ENCODE measurements around the gene PLET1. TPM values are rescaled to one million over a fixed set of nuclear protein-coding genes. Genes with fewer than 3 reads are reported as not detected.

The PLET1 gene
- total and polyA plus RNA-seq, 9 of the 15 experiments (the other 6 are each of a cell fraction or from before 2014, with no cell fraction given), result not detected

DNA sequence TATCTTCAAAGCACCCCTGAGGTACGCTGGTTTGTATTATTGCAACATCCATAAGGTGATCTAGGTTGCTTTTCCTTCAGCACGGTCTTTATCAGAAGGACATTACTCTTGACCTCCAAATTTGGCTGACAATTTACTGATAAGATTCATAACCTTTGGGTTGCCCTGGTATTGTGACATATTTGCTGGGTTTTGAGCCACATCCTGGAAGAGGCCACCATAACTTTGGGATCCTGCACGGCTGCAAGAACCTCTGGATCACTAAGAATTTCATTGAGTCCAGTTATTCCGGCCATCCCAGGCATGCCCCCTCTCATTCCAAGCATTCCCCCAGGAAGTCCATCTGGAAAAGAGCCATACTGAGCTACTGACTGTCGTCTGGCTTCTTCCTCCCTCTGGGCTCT, 6.5 kb upstream of the PLET1 start:
- in situ Hi-C loops (cut with MboI) (no loop called here), intact Hi-C loops (cut with micrococcal nuclease) (no loop called here)
- no peaks in the 10 kb centered on the region; a peak in 1 of 5 replicates for H3K27me3 ChIP-seq (ENCODE audit: control insufficient read depth in 2 of 2, insufficient read depth in 2 of 2, low read length in 2 of 2)
- no peak for FAIRE-seq
- ATAC-seq, result no peak
- WGBS (ENCODE audit: insufficient coverage, low coverage, missing lambda C conversion rate), result 6% methylated on average over 5 of the region's 5 CpGs
- H3K36me3 ChIP-seq (ENCODE audit: control insufficient read depth, insufficient read depth, low read length), result no peaks in the 10 kb centered on the region
- H3K9me1 ChIP-seq (ENCODE audit: control insufficient read depth, insufficient read depth, low read length), result no peaks in the 10 kb centered on the region
- POLR2A ChIA-PET, result interaction anchor here (1.7 kb wide), 1 partner anchor 9 kb away, joined by 4 read pairs; no protein-coding TSS in a partner anchor
- CTCF ChIA-PET (ENCODE audit: low intra/inter-chr PET ratio), result no interaction called here
- no peak overlapping the region for H3K27ac ChIP-seq (ENCODE audit: extremely low read depth, low read depth, low read length)
- TF ChIP-seq MYBL2 (IDR thresholded peaks at IDR 0.05; ENCODE audit: low read depth) (no peak), MYBL2 (CRISPR knock-in tag; IDR thresholded peaks at IDR 0.05; ENCODE audit: borderline replicate concordance) (no peak), ESRRA (IDR thresholded peaks at IDR 0.05; ENCODE audit: borderline replicate concordance, low read depth) (peak; percentile 54; the same call in 1 of the 2 replicates), RBM25 (IDR thresholded peaks at IDR 0.05; ENCODE audit: low read depth, low read length, severe bottlenecking) (no peak), ZNF24 (IDR thresholded peaks at IDR 0.05) (no peak), TEAD4 (IDR thresholded peaks at IDR 0.05; ENCODE audit: low read length) (no peak), TEAD4 (CRISPR knock-in tag; IDR thresholded peaks at IDR 0.05; ENCODE audit: borderline replicate concordance) (no peak), NR2C1 (IDR thresholded peaks at IDR 0.05) (no peak), NR2C1 (tag; IDR thresholded peaks at IDR 0.05) (peak; percentile 28; the same call in 1 of the 2 replicates), ZNF561 (CRISPR knock-in tag; conservative IDR thresholded peaks at IDR 0.05) (no peak), COPS2 (conservative IDR thresholded peaks at IDR 0.05) (no peak), CEBPB (tag; IDR thresholded peaks at IDR 0.05) (peak; percentile 89), CEBPG (CRISPR knock-in tag; IDR thresholded peaks at IDR 0.05) (no peak), CEBPG (tag; conservative IDR thresholded peaks at IDR 0.05 in 1 of 2, IDR thresholded peaks at IDR 0.05 in 1 of 2) (peak; percentile 75 to 81), GATA2 (CRISPR knock-in tag; IDR thresholded peaks at IDR 0.05) (no peak), MIER1 (IDR thresholded peaks at IDR 0.05; ENCODE audit: low read depth) (no peak), BCL6 (CRISPR knock-in tag; IDR thresholded peaks at IDR 0.05) (no peak), MEIS2 (IDR thresholded peaks at IDR 0.05; ENCODE audit: partially characterized antibody) (peak; percentile 44), PHTF2 (CRISPR knock-in tag; IDR thresholded peaks at IDR 0.05) (no peak)
- TF ChIP-seq, protein P1, sequence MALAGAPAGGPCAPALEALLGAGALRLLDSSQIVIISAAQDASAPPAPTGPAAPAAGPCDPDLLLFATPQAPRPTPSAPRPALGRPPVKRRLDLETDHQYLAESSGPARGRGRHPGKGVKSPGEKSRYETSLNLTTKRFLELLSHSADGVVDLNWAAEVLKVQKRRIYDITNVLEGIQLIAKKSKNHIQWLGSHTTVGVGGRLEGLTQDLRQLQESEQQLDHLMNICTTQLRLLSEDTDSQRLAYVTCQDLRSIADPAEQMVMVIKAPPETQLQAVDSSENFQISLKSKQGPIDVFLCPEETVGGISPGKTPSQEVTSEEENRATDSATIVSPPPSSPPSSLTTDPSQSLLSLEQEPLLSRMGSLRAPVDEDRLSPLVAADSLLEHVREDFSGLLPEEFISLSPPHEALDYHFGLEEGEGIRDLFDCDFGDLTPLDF (CRISPR knock-in tag; IDR thresholded peaks at IDR 0.05), result no peak
- TF ChIP-seq, protein P2, sequence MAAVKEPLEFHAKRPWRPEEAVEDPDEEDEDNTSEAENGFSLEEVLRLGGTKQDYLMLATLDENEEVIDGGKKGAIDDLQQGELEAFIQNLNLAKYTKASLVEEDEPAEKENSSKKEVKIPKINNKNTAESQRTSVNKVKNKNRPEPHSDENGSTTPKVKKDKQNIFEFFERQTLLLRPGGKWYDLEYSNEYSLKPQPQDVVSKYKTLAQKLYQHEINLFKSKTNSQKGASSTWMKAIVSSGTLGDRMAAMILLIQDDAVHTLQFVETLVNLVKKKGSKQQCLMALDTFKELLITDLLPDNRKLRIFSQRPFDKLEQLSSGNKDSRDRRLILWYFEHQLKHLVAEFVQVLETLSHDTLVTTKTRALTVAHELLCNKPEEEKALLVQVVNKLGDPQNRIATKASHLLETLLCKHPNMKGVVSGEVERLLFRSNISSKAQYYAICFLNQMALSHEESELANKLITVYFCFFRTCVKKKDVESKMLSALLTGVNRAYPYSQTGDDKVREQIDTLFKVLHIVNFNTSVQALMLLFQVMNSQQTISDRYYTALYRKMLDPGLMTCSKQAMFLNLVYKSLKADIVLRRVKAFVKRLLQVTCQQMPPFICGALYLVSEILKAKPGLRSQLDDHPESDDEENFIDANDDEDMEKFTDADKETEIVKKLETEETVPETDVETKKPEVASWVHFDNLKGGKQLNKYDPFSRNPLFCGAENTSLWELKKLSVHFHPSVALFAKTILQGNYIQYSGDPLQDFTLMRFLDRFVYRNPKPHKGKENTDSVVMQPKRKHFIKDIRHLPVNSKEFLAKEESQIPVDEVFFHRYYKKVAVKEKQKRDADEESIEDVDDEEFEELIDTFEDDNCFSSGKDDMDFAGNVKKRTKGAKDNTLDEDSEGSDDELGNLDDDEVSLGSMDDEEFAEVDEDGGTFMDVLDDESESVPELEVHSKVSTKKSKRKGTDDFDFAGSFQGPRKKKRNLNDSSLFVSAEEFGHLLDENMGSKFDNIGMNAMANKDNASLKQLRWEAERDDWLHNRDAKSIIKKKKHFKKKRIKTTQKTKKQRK (IDR thresholded peaks at IDR 0.05; ENCODE audit: borderline replicate concordance, low read depth, low read length), result no peak
- H3K9ac ChIP-seq (ENCODE audit: insufficient read depth in 1 of 2, low read depth in 2 of 2, low read length in 2 of 2), result no peak overlapping the region
- no peaks in the 10 kb centered on the region for H3K9me3 ChIP-seq (replicated peaks; ENCODE audit: control insufficient read depth, insufficient read depth, low read depth, low read length)
- H4K20me1 ChIP-seq (replicated peaks; ENCODE audit: control insufficient read depth, insufficient read depth, low read length), result no peaks in the 10 kb centered on the region
- no peak overlapping the region for H3K4me3 ChIP-seq
- no peak for DNase-seq (ENCODE audit: extremely low read depth in 1 of 4, low spot score in 3 of 4)
- H3K79me2 ChIP-seq (ENCODE audit: control insufficient read depth, insufficient read depth, low read length), result no peaks in the 10 kb centered on the region
- BruUV-seq (replicated peaks), result no TSS peak
- no peak overlapping the region for H3K4me2 ChIP-seq (ENCODE audit: insufficient read depth, low read length)
- H2AFZ ChIP-seq (ENCODE audit: low read depth, low read length), result no peak overlapping the region
- H3K4me1 ChIP-seq (replicated peaks in 1 of 2; ENCODE audit: control insufficient read depth in 2 of 2, insufficient read depth in 2 of 2, low read length in 2 of 2), result peaks cover 0 to 13% of the 10 kb centered on the region in 2 experiments; a peak in 3 of 5 replicates
